Panc1 (cell line): ENCODE measurements around the gene CMIP.

Experiments
- POLR2AphosphoS5 ChIP-seq: IDR thresholded peaks from 2 replicates; pipeline ENCODE4 v1.6.1; 2012; ENCODE audit warnings: mild to moderate bottlenecking, low read depth, low read length, moderate library complexity
- SIN3A ChIP-seq: IDR thresholded peaks from 2 replicates; pipeline ENCODE4 v1.6.1; 2012; ENCODE audit warnings: low read depth, mild to moderate bottlenecking, low read length, moderate library complexity, borderline replicate concordance; ENCODE audit not compliant: insufficient read depth
- TF ChIP-seq, protein P1 (sequence below): fragments of 450-650 bp; IDR thresholded peaks from 2 replicates; pipeline ENCODE4 v1.5.1; 2017; ENCODE audit warnings: mild to moderate bottlenecking

DNA sequence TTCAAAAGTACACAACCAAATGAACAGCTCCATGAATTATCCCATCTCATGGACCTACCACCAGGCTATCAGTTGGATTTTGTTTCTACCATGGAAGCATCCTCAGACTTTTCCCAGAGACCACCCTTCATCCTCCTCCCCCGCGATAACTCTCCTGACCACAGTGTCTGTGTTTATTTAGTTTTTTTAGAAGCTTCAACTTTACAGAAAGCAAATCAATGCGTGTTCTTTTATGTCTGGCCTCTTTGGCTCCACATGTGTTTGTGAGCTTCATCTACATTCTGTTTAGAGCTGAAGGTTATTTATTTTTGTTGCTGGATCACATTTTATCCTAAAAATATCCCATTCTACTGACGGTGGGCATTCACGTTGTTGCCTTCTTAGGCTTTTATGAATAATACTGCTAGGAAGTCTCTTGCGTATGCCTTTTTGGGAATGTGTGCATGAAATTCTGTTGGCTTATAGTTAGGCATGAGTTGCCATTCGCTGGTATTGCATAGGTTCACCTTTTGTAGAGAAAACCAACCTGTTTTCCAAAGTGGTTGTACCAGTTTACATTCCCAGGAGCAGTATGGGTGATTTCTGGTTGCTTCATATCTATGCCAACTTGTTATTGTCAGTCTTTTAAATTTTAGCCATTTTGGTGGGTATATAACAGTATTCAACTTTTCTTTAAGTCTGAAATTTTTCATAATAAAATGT is 83.0 kb downstream of the CMIP start:
- no peak for TF ChIP-seq POLR2AphosphoS5
- TF ChIP-seq SIN3A, result no peak
- TF ChIP-seq, protein P1, sequence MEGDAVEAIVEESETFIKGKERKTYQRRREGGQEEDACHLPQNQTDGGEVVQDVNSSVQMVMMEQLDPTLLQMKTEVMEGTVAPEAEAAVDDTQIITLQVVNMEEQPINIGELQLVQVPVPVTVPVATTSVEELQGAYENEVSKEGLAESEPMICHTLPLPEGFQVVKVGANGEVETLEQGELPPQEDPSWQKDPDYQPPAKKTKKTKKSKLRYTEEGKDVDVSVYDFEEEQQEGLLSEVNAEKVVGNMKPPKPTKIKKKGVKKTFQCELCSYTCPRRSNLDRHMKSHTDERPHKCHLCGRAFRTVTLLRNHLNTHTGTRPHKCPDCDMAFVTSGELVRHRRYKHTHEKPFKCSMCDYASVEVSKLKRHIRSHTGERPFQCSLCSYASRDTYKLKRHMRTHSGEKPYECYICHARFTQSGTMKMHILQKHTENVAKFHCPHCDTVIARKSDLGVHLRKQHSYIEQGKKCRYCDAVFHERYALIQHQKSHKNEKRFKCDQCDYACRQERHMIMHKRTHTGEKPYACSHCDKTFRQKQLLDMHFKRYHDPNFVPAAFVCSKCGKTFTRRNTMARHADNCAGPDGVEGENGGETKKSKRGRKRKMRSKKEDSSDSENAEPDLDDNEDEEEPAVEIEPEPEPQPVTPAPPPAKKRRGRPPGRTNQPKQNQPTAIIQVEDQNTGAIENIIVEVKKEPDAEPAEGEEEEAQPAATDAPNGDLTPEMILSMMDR, result no peak
